22Rv1 (cell line): Measurements from ENCODE around the gene ASAP2.

Source experiments
- ZFX ChIP-seq: fragments of 450-650 bp; IDR thresholded peaks from 2 replicates; pipeline ENCODE4 v1.6.1; 2017; ENCODE audit warnings: antibody characterized with exemption, borderline replicate concordance
- TF ChIP-seq, protein P1 (sequence below): fragments of 450-650 bp; IDR thresholded peaks from 2 replicates; pipeline ENCODE4 v1.5.1; 2017; ENCODE audit warnings: mild to moderate bottlenecking

DNA sequence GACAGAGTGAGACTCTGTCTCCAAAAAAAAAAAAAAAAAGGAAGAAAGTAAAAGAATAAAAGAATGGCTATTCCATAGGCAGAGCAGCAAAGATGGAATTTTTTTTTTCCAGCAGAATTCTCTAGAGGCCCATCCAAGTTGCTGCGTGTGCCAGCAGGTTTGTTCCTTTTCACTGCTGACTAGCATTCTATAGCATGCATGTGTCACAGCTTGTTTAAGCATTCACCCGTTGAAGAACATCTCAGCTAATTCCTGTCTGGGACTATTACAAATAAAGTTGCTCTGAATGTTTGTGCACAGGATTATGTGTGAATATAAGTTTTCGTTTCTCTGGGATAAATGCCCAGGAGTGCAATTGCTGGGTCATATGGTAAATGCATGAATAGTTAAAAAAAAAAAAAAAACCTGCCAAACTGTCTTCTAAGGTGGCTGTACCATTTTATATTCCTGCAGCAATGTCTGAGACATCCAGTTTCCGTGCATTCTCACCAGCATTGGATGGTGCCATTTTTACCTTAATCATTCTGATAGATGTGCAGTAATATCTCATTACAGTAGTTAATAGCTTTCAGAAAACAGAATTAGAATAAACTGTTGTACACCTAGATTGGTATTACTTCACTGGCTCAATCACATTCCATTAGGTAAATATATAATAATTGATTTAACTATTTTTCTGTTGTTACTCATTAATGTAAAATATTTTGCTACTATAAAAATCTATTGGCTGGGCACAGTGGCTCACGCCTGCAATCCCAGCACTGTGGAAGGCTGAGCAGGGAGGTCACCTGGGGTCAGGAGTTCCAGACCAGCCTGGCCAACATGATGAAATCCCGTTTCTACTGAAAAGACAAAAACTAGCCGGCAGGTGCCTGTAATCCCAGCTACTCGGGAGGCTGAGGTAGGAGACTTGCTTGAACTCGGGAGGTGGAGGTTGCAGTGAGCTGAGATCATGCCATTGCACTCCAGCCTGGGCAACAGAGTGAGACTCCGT, 47.5 kb upstream of the ASAP2 start:
- TF ChIP-seq, protein P1, sequence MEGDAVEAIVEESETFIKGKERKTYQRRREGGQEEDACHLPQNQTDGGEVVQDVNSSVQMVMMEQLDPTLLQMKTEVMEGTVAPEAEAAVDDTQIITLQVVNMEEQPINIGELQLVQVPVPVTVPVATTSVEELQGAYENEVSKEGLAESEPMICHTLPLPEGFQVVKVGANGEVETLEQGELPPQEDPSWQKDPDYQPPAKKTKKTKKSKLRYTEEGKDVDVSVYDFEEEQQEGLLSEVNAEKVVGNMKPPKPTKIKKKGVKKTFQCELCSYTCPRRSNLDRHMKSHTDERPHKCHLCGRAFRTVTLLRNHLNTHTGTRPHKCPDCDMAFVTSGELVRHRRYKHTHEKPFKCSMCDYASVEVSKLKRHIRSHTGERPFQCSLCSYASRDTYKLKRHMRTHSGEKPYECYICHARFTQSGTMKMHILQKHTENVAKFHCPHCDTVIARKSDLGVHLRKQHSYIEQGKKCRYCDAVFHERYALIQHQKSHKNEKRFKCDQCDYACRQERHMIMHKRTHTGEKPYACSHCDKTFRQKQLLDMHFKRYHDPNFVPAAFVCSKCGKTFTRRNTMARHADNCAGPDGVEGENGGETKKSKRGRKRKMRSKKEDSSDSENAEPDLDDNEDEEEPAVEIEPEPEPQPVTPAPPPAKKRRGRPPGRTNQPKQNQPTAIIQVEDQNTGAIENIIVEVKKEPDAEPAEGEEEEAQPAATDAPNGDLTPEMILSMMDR = no peak
- no peak for TF ChIP-seq ZFX
